Neuron (in vitro differentiated cells): ENCODE measurements around the gene SBNO2.

ENCODE experiments used
- H2AFZ ChIP-seq: one replicate; pipeline ENCODE4 v1.6.1; 2013; ENCODE audit warnings: low read depth, mild to moderate bottlenecking, inconsistent platforms, low read length, moderate library complexity
- H3K27me3 ChIP-seq: one replicate; pipeline ENCODE4 v1.6.1; 2013; ENCODE audit warnings: low read length; ENCODE audit not compliant: insufficient read depth
- H3K36me3 ChIP-seq: one replicate; pipeline ENCODE4 v1.6.1; 2013; ENCODE audit warnings: low read length; ENCODE audit not compliant: insufficient read depth
- H3K4me1 ChIP-seq: one replicate; pipeline ENCODE4 v1.6.1; 2013; ENCODE audit warnings: low read length; ENCODE audit not compliant: insufficient read depth
- H3K4me3 ChIP-seq: 2 replicates; pipeline ENCODE4 v1.5.1; 2013; ENCODE audit warnings: mild to moderate bottlenecking, low read length, moderate library complexity
- H3K9me3 ChIP-seq: one replicate; pipeline ENCODE4 v1.6.1; 2013; ENCODE audit warnings: low read length

SBNO2 gene

GRCh38 chr19:1149259-1150045 is 24.6 kb downstream of the SBNO2 start:
- Histone ChIP-seq H3K9me3 (peaks cover 5% of the 10 kb centered on the region), H3K36me3 (peaks cover 23% of the 10 kb centered on the region), H3K4me3 (no peak overlapping the region), H3K4me1 (no peaks in the 10 kb centered on the region), H2AFZ (no peak overlapping the region), H3K27me3 (no peaks in the 10 kb centered on the region)

- Histone ChIP-seq H3K4me3 (no peak overlapping the region), H3K4me1 (no peaks in the 10 kb centered on the region), H3K36me3 (peaks cover 26% of the 10 kb centered on the region), H3K27me3 (no peaks in the 10 kb centered on the region), H2AFZ (no peak overlapping the region), H3K9me3 (peaks cover 5% of the 10 kb centered on the region)
Measured at GRCh38 chr19:1147934-1148549, 26.0 kb downstream of the SBNO2 start.

GRCh38 chr19:1146858-1147780 is 26.9 kb downstream of the SBNO2 start:
- peaks cover 20% of the 10 kb centered on the region for H3K36me3 ChIP-seq

GRCh38 chr19:1146412-1146699 is 27.7 kb downstream of the SBNO2 start:
- H3K4me3 ChIP-seq: no peak overlapping the region
- H3K4me1 ChIP-seq: no peaks in the 10 kb centered on the region
- peaks cover 15% of the 10 kb centered on the region for H3K36me3 ChIP-seq
- no peak overlapping the region for H2AFZ ChIP-seq
- H3K27me3 ChIP-seq: no peaks in the 10 kb centered on the region
- peaks cover 3% of the 10 kb centered on the region for H3K9me3 ChIP-seq

More at GRCh38 chr19:1146858-1147780, 26.9 kb downstream of the SBNO2 start:
- no peak overlapping the region for H3K4me3 ChIP-seq
- no peaks in the 10 kb centered on the region for H3K27me3 ChIP-seq
- H3K4me1 ChIP-seq: no peaks in the 10 kb centered on the region
- H2AFZ ChIP-seq: no peak overlapping the region
- peaks cover 4% of the 10 kb centered on the region for H3K9me3 ChIP-seq

- Histone ChIP-seq H3K27me3 (no peaks in the 10 kb centered on the region), H2AFZ (no peak overlapping the region), H3K36me3 (peaks cover 14% of the 10 kb centered on the region), H3K4me3 (no peak overlapping the region), H3K4me1 (no peaks in the 10 kb centered on the region), H3K9me3 (peaks cover 3% of the 10 kb centered on the region)
Measured at GRCh38 chr19:1145635-1146411, 28.2 kb downstream of the SBNO2 start.

GRCh38 chr19:1144741-1145140 is 29.3 kb downstream of the SBNO2 start:
- Histone ChIP-seq H3K36me3 (peaks cover 14% of the 10 kb centered on the region), H3K4me3 (no peak overlapping the region), H3K4me1 (no peaks in the 10 kb centered on the region), H2AFZ (no peak overlapping the region), H3K27me3 (no peaks in the 10 kb centered on the region), H3K9me3 (peaks cover 5% of the 10 kb centered on the region)

- H3K27me3 ChIP-seq: no peaks in the 10 kb centered on the region
- peaks cover 14% of the 10 kb centered on the region for H3K36me3 ChIP-seq
- H3K4me3 ChIP-seq: no peak overlapping the region
- no peak overlapping the region for H2AFZ ChIP-seq
- H3K9me3 ChIP-seq: peaks cover 5% of the 10 kb centered on the region
- H3K4me1 ChIP-seq: no peaks in the 10 kb centered on the region
Measured at GRCh38 chr19:1143828-1144399, 30.2 kb downstream of the SBNO2 start.

GRCh38 chr19:1141944-1142343 is 32.1 kb downstream of the SBNO2 start:
- H3K4me3 ChIP-seq: no peak overlapping the region
- H3K36me3 ChIP-seq: peaks cover 10% of the 10 kb centered on the region
- H3K4me1 ChIP-seq: no peaks in the 10 kb centered on the region
- H3K9me3 ChIP-seq: peaks cover 5% of the 10 kb centered on the region
- H2AFZ ChIP-seq: no peak overlapping the region
- H3K27me3 ChIP-seq: no peaks in the 10 kb centered on the region

GRCh38 chr19:1140272-1141027 is 33.6 kb downstream of the SBNO2 start:
- Histone ChIP-seq H3K9me3 (peaks cover 5% of the 10 kb centered on the region), H3K4me3 (no peak overlapping the region), H3K4me1 (no peaks in the 10 kb centered on the region), H2AFZ (no peak overlapping the region), H3K27me3 (no peaks in the 10 kb centered on the region), H3K36me3 (peaks cover 8% of the 10 kb centered on the region)

- no peak overlapping the region for H2AFZ ChIP-seq
- peaks cover 6% of the 10 kb centered on the region for H3K36me3 ChIP-seq
Measured at GRCh38 chr19:1139126-1139525, 34.9 kb downstream of the SBNO2 start.

GRCh38 chr19:1138121-1138520 is 35.9 kb downstream of the SBNO2 start:
- Histone ChIP-seq H3K4me1 (no peaks in the 10 kb centered on the region), H3K9me3 (peaks cover 5% of the 10 kb centered on the region), H3K27me3 (no peaks in the 10 kb centered on the region), H3K36me3 (no peaks in the 10 kb centered on the region), H3K4me3 (no peak overlapping the region), H2AFZ (no peak overlapping the region)

More at GRCh38 chr19:1139126-1139525, 34.9 kb downstream of the SBNO2 start:
- Histone ChIP-seq H3K4me1 (no peaks in the 10 kb centered on the region), H3K9me3 (peaks cover 5% of the 10 kb centered on the region), H3K27me3 (no peaks in the 10 kb centered on the region), H3K4me3 (no peak overlapping the region)
